Measurements from ENCODE around the gene NCOA1.

DNA sequence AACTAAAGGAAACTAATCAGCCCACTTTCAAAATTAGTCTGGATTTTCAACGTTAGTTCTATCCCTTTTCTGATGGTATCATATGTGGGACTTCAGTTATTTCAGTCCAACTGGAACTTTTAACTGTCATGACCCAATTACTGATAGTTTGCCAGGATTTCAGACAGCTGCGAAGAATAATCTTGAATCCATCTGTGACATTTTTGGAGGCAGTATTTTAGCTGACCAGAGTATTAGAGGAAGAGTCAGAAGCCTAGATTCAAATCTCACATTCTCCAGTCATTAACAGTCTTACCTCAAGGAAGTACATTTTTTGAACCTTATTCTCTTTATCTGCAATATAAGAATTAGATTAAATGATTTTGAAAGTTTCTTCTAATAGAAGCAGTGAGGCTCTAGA, 220.8 kb downstream of the NCOA1 start:
- TF ChIP-seq, protein P1, sequence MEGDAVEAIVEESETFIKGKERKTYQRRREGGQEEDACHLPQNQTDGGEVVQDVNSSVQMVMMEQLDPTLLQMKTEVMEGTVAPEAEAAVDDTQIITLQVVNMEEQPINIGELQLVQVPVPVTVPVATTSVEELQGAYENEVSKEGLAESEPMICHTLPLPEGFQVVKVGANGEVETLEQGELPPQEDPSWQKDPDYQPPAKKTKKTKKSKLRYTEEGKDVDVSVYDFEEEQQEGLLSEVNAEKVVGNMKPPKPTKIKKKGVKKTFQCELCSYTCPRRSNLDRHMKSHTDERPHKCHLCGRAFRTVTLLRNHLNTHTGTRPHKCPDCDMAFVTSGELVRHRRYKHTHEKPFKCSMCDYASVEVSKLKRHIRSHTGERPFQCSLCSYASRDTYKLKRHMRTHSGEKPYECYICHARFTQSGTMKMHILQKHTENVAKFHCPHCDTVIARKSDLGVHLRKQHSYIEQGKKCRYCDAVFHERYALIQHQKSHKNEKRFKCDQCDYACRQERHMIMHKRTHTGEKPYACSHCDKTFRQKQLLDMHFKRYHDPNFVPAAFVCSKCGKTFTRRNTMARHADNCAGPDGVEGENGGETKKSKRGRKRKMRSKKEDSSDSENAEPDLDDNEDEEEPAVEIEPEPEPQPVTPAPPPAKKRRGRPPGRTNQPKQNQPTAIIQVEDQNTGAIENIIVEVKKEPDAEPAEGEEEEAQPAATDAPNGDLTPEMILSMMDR (IDR thresholded peaks at IDR 0.05) = no peak
- TF ChIP-seq POLR2A (IDR thresholded peaks at IDR 0.05) = no peak

All from testis (tissue), 2 donors.